Measurements from ENCODE around the gene ATF1. TPM values are rescaled to one million over a fixed set of nuclear protein-coding genes. Genes with fewer than 3 reads are reported as not detected.

ATF1 gene
- total and polyA plus RNA-seq, 2 of the 8 experiments (the other 6 are each of a cell fraction or from before 2014, with no cell fraction given): 23.2 to 41.8 TPM

- H3K9me3 ChIP-seq (ENCODE audit: insufficient read depth in 2 of 2, low read depth in 1 of 2, low read length in 1 of 2): peaks cover 0 to 5% of the 10 kb centered on the region in 2 experiments; a peak in 1 of 4 replicates
- H3K4me2 ChIP-seq (ENCODE audit: insufficient read depth in 1 of 2, low read depth in 2 of 2, low read length in 2 of 2): no peak overlapping the region
- no peak overlapping the region for H4K91ac ChIP-seq (replicated peaks; ENCODE audit: insufficient read length, low read length)
- peak in 1 of 2 experiments; percentile 1 for DNase-seq (ENCODE audit: low read depth in 1 of 2, low spot score in 2 of 2)
- H3K23me2 ChIP-seq (ENCODE audit: low read depth, low read length): no peaks in the 10 kb centered on the region; the same call in 1 of the 2 replicates
- no peak overlapping the region for H2BK20ac ChIP-seq (ENCODE audit: low read length)
- H4K20me1 ChIP-seq (replicated peaks in 1 of 2; ENCODE audit: control insufficient read depth in 1 of 2, insufficient read depth in 2 of 2, low read length in 2 of 2): no peaks in the 10 kb centered on the region
- H3K79me1 ChIP-seq (ENCODE audit: low read depth, low read length): peaks cover 4% of the 10 kb centered on the region; the same call in 1 of the 2 replicates
- POLR2A ChIA-PET (ENCODE audit: partially characterized antibody): interaction anchor here (0.7 kb wide), 1 partner anchor 25 kb away, joined by 3 read pairs; the partner anchor contains the start of gene ATF1
- H3K4ac ChIP-seq (replicated peaks; ENCODE audit: insufficient read length, low read depth, low read length): no peak overlapping the region
- no peak for FAIRE-seq
- H2BK120ac ChIP-seq (replicated peaks; ENCODE audit: low read depth, low read length): no peak overlapping the region
- no peak overlapping the region for H3K9ac ChIP-seq (replicated peaks in 1 of 4; ENCODE audit: extremely low read depth in 1 of 4, low read depth in 3 of 4, low read length in 3 of 4)
- no peak overlapping the region for H2BK15ac ChIP-seq (ENCODE audit: low read length)
- H3K79me2 ChIP-seq (ENCODE audit: control insufficient read depth in 1 of 2, insufficient read depth in 2 of 2, low read length in 2 of 2): peaks cover 0 to 3% of the 10 kb centered on the region in 2 experiments; a peak in 2 of 4 replicates
- no peak overlapping the region for H2AFZ ChIP-seq (ENCODE audit: low read length)
- no peak overlapping the region for H4K8ac ChIP-seq (ENCODE audit: extremely low read depth, insufficient read depth, low read length)
- no peak overlapping the region for H3K27ac ChIP-seq (ENCODE audit: low read depth, low read length)
- 93% methylated on average over 3 of the region's 3 CpGs; no CpG with 5 or more reads in 1 of the 2 experiments for WGBS, 2 experiments (ENCODE audit: extremely low coverage in 1 of 2, insufficient coverage in 1 of 2, insufficient read length in 1 of 2, insufficient replicate concordance in 2 of 2, low coverage in 1 of 2, low lambda C conversion rate in 2 of 2, missing lambda C conversion rate in 1 of 2)
- H2AK5ac ChIP-seq (ENCODE audit: low read depth, low read length): no peak overlapping the region
- H4K5ac ChIP-seq (ENCODE audit: insufficient read length, low read depth, low read length): no peak overlapping the region
- H3K18ac ChIP-seq (ENCODE audit: extremely low read depth, low read length): no peak overlapping the region
- no peak overlapping the region for H3K4me3 ChIP-seq (ENCODE audit: extremely low read depth in 1 of 4, insufficient read depth in 2 of 4, low read depth in 3 of 4, low read length in 4 of 4)
- H3K4me1 ChIP-seq (replicated peaks in 1 of 4; ENCODE audit: control insufficient read depth in 3 of 4, insufficient read depth in 4 of 4, low read length in 3 of 4): no peaks in the 10 kb centered on the region
- no peak overlapping the region for H3K56ac ChIP-seq (replicated peaks; ENCODE audit: insufficient read length, low read depth, low read length)
- H2BK5ac ChIP-seq (ENCODE audit: low read depth, low read length): no peak overlapping the region
- H3K27me3 ChIP-seq (replicated peaks in 1 of 4; ENCODE audit: control insufficient read depth in 3 of 4, extremely low read depth in 1 of 4, insufficient read depth in 3 of 4, low read length in 3 of 4): no peaks in the 10 kb centered on the region
- H3K23ac ChIP-seq (ENCODE audit: insufficient read length): no peak overlapping the region
- H2BK12ac ChIP-seq (ENCODE audit: low read depth, low read length): no peak overlapping the region
- 0 out of 8 replicates have a peak, but pooled peaks cover 0 to 2% (median 0%) of the 10 kb centered on the region in 4 experiments for H3K36me3 ChIP-seq (ENCODE audit: control insufficient read depth in 2 of 4, insufficient read depth in 4 of 4, low read length in 3 of 4)
- CTCF ChIA-PET (ENCODE audit: partially characterized antibody): no interaction called here
- no peak overlapping the region for H3K14ac ChIP-seq (ENCODE audit: insufficient read length)
- TF ChIP-seq TBP (IDR thresholded peaks at IDR 0.05; ENCODE audit: low read depth, low read length): no peak
- no peak for TF ChIP-seq NANOG (IDR thresholded peaks at IDR 0.05; ENCODE audit: insufficient read depth, low read depth, low read length, poor library complexity, severe bottlenecking)
- no peak for TF ChIP-seq KDM4A (IDR thresholded peaks at IDR 0.05; ENCODE audit: low read depth, low read length, severe bottlenecking)
Observed at GRCh38 chr12:50788561-50788960, 24.7 kb downstream of the ATF1 start.
